Suprapubic skin (tissue), 4 donors: ENCODE results near the gene TMPRSS6. TPM values are rescaled to one million over a fixed set of nuclear protein-coding genes. Genes with fewer than 3 reads are reported as not detected.

Source experiments
- DNase-seq, 2 donors: peaks; one replicate each; pipeline ENCODE4 v3.0.0-alpha.2; 2019; ENCODE audit warnings: low spot score in 2 of 2
- H3K27ac ChIP-seq: fragments of 200-600 bp; sonication (generic); one replicate; pipeline ENCODE4 v1.5.1; 2019
- H3K27me3 ChIP-seq: fragments of 200-600 bp; sonication (generic); one replicate; pipeline ENCODE4 v1.5.1; 2019
- H3K36me3 ChIP-seq: fragments of 200-600 bp; sonication (generic); one replicate; pipeline ENCODE4 v1.5.1; 2019
- H3K4me1 ChIP-seq: fragments of 200-600 bp; sonication (generic); one replicate; pipeline ENCODE4 v1.5.1; 2019
- H3K4me3 ChIP-seq: fragments of 200-600 bp; sonication (generic); one replicate; pipeline ENCODE4 v1.5.1; 2019; ENCODE audit warnings: mild to moderate bottlenecking
- H3K9me3 ChIP-seq: fragments of 200-600 bp; sonication (generic); one replicate; pipeline ENCODE4 v1.5.1; 2019
- EP300 ChIP-seq: sonication (generic); formaldehyde crosslinking; IDR thresholded peaks from one replicate; pipeline ENCODE4 v1.6.1; 2017; ENCODE audit warnings: antibody characterized with exemption
- POLR2A ChIP-seq, 2 donors: fragments of 450-650 bp; IDR thresholded peaks; one replicate each; pipeline ENCODE4 v1.6.1; 2017; ENCODE audit warnings: antibody characterized with exemption in 2 of 2, mild to moderate bottlenecking in 2 of 2, moderate library complexity in 2 of 2
- POLR2AphosphoS5 ChIP-seq, 3 donors: sonication (generic); formaldehyde crosslinking; IDR thresholded peaks; one replicate each; pipeline ENCODE4 v1.6.1; 2017; ENCODE audit warnings: antibody characterized with exemption in 3 of 3
- WGBS: methylation state at CpG from one replicate; pipeline ENCODE4 v1.1.5; 2018; 5-methylcytosine and 5-hydroxymethylcytosine counted together
- total RNA-seq, 4 donors: library from RNA; depleted of rRNA; stranded (reverse); fragments of >200 nt; gene quantifications; one replicate each; pipeline ENCODE4 v1.1.0, GENCODE V29; 2016
- TF ChIP-seq, protein P1 (sequence below), 2 donors: fragments of 200-600 bp in 1 of 2; fragments of 450-650 bp in 1 of 2; sonication (generic) in 1 of 2; IDR thresholded peaks; one replicate each; pipeline ENCODE4 v1.5.1; 2016 to 2019; ENCODE audit warnings: antibody characterized with exemption in 2 of 2, mild to moderate bottlenecking in 1 of 2, moderate library complexity in 1 of 2

The TMPRSS6 gene
- total RNA-seq, 4 donors from 2014 or later, result 0.30 to 3.8 (median 1.0) TPM

DNA sequence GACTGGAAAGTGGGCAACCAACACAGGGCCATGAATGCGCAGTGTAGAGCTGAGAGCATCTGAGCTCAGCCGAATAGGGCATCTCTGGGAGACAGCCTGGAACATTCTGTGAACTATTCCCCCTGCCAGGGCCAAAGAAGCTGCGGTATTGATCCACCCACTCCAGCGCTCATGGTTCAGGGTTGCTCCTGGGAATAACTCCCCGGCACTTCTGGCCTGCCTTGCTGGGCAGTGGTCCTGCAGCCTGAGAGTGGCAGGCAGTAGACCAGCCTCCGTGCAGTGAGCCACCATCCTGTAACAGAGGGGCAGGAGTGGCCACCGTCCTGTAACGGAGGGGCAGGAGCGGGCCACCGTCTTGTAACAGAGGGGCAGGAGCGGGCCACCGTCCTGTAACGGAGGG, 12.2 kb downstream of the TMPRSS6 start:
- Histone ChIP-seq H3K36me3 (no peaks in the 10 kb centered on the region), H3K4me1 (no peaks in the 10 kb centered on the region), H3K4me3 (no peak overlapping the region), H3K9me3 (no peaks in the 10 kb centered on the region), H3K27me3 (peaks cover 24% of the 10 kb centered on the region), H3K27ac (no peak overlapping the region)
- TF ChIP-seq EP300, result no peak
- TF ChIP-seq POLR2A (IDR thresholded peaks at IDR 0.05), result no peak
- no peak for TF ChIP-seq POLR2AphosphoS5 (IDR thresholded peaks at IDR 0.05)
- TF ChIP-seq, protein P1, sequence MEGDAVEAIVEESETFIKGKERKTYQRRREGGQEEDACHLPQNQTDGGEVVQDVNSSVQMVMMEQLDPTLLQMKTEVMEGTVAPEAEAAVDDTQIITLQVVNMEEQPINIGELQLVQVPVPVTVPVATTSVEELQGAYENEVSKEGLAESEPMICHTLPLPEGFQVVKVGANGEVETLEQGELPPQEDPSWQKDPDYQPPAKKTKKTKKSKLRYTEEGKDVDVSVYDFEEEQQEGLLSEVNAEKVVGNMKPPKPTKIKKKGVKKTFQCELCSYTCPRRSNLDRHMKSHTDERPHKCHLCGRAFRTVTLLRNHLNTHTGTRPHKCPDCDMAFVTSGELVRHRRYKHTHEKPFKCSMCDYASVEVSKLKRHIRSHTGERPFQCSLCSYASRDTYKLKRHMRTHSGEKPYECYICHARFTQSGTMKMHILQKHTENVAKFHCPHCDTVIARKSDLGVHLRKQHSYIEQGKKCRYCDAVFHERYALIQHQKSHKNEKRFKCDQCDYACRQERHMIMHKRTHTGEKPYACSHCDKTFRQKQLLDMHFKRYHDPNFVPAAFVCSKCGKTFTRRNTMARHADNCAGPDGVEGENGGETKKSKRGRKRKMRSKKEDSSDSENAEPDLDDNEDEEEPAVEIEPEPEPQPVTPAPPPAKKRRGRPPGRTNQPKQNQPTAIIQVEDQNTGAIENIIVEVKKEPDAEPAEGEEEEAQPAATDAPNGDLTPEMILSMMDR (IDR thresholded peaks at IDR 0.05), result no peak
- WGBS, result 80% methylated on average over 6 of the region's 13 CpGs
- DNase-seq, result no peak

DNA sequence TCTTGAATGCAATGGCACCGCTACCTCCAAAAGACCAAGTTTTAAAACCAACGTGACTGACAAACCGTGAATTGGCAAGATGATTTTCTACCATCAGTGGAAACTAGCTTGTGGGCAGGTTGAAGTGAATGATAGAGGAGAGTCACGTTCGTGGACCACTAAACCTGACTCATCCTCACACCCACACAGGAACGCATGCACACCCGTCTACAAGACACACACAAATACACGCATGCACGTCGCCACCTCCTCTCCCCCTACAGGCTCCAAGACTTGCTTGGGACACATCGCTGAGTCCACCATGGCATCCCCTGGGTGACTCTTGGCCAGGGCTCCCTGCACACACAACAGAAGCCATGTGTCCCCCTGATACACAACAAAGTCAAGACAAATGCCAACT, 14.4 kb downstream of the TMPRSS6 start:
- H3K36me3 ChIP-seq, result no peaks in the 10 kb centered on the region
- no peak overlapping the region for H3K4me3 ChIP-seq
- H3K27ac ChIP-seq, result no peak overlapping the region
- H3K4me1 ChIP-seq, result no peaks in the 10 kb centered on the region
- H3K27me3 ChIP-seq, result peaks cover 24% of the 10 kb centered on the region
- no peaks in the 10 kb centered on the region for H3K9me3 ChIP-seq
- WGBS, result 70% methylated on average over 11 of the region's 11 CpGs
- DNase-seq, result no peak
- TF ChIP-seq, protein P1 (IDR thresholded peaks at IDR 0.05), result no peak
- TF ChIP-seq POLR2AphosphoS5 (IDR thresholded peaks at IDR 0.05), result no peak
- no peak for TF ChIP-seq EP300
- TF ChIP-seq POLR2A (IDR thresholded peaks at IDR 0.05), result no peak

DNA sequence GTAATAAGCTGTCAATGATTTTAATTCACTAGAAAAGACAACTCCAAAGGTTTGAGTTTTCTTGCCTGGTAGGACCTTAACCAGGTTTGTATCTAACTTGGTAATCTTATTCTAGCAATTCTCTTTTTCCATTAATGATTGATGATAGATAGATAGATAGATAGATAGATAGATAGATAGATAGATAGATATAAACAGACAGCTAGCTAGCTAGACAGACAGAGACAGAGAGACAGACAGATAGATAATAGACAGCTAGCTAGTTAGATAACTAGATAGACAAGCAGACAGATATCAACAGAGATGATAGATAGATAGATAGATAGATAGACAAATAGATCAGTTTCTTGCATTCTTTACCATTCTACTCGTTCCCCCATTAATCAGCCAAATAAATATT, 15.3 kb downstream of the TMPRSS6 start:
- Histone ChIP-seq H3K9me3 (no peaks in the 10 kb centered on the region), H3K27ac (no peak overlapping the region), H3K27me3 (peaks cover 29% of the 10 kb centered on the region), H3K4me3 (no peak overlapping the region), H3K4me1 (no peaks in the 10 kb centered on the region), H3K36me3 (no peaks in the 10 kb centered on the region)
- 65% methylated on average over 1 of the region's 1 CpG for WGBS
- TF ChIP-seq POLR2AphosphoS5 (IDR thresholded peaks at IDR 0.05), result no peak
- no peak for TF ChIP-seq EP300
- TF ChIP-seq, protein P1 (IDR thresholded peaks at IDR 0.05), result no peak
- no peak for TF ChIP-seq POLR2A (IDR thresholded peaks at IDR 0.05)
- no peak for DNase-seq

DNA sequence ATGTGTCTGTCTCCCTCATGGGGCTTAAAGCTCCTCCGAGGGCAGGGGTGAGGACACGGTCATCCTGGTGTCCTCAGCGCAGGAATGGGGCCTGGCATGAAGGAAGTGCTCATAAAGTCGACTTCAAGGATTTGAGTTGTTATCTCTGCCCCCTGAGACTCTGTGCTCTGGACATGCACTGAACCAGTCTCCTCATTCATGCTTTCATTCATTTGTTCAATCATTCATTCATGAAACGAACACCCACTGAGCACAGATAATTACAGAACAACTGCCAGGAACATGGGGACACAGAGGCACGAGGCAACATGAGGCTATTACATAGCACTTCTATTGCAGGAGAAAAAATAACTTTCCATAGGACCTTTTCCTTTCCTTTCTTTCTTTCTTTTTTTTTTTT, 16.5 kb downstream of the TMPRSS6 start:
- H3K36me3 ChIP-seq, result no peaks in the 10 kb centered on the region
- 74% methylated on average over 6 of the region's 6 CpGs for WGBS
- no peak for TF ChIP-seq EP300
- TF ChIP-seq POLR2AphosphoS5 (IDR thresholded peaks at IDR 0.05), result no peak
- TF ChIP-seq POLR2A (IDR thresholded peaks at IDR 0.05), result no peak
- TF ChIP-seq, protein P1 (IDR thresholded peaks at IDR 0.05), result no peak

DNA sequence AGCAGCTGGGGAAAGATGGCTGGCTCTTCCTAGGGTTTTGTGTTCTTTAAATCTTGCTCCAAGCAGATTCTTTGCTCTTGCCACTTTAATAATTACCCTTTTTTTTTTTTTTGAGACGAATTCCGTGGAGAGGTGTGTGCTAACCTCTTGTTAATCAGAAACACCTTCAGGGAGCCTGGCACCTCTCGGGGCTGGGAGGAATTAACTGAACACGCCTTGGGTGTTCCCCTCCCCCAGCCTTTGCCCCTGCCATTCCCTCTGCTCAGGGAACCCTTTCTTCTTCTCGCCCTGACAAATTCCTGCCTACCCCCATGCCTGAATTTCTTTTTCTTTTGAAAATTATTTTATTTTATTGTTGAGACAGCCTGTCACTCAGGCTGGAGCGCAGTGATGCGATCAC, 17.5 kb downstream of the TMPRSS6 start:
- no peak overlapping the region for H3K27ac ChIP-seq
- H3K4me3 ChIP-seq, result no peak overlapping the region
- H3K9me3 ChIP-seq, result no peaks in the 10 kb centered on the region
- DNase-seq, result no peak
- TF ChIP-seq POLR2A (IDR thresholded peaks at IDR 0.05) (no peak), POLR2AphosphoS5 (IDR thresholded peaks at IDR 0.05) (no peak), EP300 (no peak)
- TF ChIP-seq, protein P1 (IDR thresholded peaks at IDR 0.05), result no peak
- peaks cover 7% of the 10 kb centered on the region for H3K4me1 ChIP-seq
- 58% methylated on average over 7 of the region's 7 CpGs for WGBS
- no peaks in the 10 kb centered on the region for H3K36me3 ChIP-seq
- peaks cover 23% of the 10 kb centered on the region for H3K27me3 ChIP-seq

More for the DNA sequence above, 16.5 kb downstream of the TMPRSS6 start:
- Histone ChIP-seq H3K27me3 (peaks cover 24% of the 10 kb centered on the region), H3K27ac (no peak overlapping the region), H3K9me3 (no peaks in the 10 kb centered on the region), H3K4me1 (peaks cover 4% of the 10 kb centered on the region), H3K4me3 (no peak overlapping the region)
- DNase-seq, result no peak
